DMS 273 treated with DMSO at 0.1 percent for 48 hours (cell line): ENCODE measurements around the gene CLMP.

Experiments
- DNase-seq: peaks from one replicate; lab custom pipeline; 2025; lab: John Stamatoyannopoulos, UW

CLMP gene, protein sequence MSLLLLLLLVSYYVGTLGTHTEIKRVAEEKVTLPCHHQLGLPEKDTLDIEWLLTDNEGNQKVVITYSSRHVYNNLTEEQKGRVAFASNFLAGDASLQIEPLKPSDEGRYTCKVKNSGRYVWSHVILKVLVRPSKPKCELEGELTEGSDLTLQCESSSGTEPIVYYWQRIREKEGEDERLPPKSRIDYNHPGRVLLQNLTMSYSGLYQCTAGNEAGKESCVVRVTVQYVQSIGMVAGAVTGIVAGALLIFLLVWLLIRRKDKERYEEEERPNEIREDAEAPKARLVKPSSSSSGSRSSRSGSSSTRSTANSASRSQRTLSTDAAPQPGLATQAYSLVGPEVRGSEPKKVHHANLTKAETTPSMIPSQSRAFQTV

DNA sequence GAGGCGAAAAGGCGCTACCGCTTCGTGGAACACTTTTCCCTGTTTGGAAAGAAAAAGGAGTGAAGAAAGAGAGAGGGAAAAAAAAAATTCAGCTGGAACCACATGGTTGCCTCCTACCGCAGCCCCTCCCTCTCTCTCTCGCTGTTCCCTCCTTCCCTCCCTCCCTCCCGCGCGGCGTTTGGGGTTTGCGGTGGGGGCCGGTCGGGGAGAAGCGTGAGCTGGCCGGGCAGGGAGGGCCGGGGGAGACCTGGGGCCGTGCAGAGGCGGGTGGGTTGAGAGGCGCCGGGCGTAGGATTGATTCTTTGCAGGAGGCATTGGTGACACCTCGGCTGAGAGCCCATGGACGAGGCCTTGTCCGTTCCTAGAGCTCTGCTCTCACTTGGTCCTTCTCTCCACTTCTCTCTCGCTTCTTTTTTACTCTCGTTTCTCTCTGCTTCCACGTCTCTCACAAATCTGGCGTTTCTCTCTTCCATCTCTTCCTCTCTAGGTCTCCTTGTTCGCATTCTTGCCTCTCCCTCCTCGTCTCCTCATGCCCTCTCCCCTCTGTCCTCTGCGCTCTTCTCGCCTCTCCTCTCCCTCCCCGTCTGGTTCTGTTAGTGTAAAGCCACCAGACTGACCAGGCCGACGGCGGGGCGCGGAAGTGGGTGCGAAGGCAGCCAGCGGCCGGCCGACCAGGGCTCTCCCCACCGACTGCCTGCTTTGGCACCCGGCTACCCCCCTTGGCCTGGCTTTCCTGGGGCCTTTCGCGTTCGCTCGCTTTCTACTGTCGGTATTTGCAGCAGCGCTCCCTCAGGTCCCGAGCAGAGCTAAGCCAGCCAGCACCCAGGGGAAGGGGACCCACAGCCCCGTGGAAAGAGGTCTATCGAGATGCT, at the start of gene CLMP:
Gene CLMP (minus strand): TSS at position 61 of the 872 bp plus-strand sequence. CDS start 308 bp downstream, outside the sequence.
- DNase-seq, result no peak

DNA sequence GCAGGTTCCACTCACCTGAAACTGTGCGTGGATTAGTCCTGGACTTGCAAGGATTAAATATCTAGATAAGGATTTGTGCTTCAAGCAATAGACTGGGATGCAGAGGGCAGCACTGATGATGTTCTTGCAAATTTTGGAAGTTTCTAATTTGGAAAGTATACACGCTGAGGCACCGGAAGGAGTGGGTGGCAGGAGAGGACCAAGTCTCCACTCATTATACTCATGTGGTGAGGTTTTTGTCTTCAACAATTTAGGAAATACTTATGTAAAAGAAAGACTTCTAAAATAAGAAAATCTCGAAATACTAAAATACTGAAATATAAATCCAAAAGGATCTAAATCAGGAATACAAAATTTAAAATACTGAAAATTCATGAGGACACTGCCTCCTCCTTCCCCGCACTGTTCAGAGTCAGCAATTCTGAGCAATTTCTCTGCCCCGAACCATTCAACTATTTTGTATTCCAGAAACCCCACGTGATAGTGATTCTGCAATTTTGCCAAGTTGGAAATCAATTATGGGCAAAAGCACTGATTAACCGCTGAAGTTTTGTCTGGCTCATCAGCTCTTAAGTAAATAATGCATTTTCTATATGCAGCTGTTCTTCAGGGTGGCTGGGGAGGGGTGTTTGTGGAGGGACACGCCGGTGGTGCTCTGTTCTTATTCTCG, 47.0 kb upstream of the CLMP start:
- DNase-seq, result no peak

DNA sequence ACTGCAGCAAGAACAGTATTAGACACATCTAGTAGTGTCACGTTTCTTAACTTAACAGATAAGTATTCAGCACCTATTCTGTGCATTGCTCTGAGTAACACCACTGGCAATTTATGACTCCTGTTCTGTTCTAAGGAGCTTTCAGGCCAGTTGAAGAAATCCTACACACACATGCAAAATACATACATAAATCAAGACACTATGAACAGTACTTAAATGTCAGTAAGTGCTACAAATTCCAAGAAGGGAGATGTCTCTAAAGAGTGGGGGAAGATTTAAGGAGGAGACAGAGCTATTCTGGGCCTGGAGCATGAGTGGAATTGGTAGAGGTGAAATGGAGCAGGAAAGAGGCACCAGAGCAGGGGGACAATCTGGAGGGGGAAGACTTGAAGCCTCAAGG, 46.2 kb upstream of the CLMP start:
- DNase-seq, result no peak

DNA sequence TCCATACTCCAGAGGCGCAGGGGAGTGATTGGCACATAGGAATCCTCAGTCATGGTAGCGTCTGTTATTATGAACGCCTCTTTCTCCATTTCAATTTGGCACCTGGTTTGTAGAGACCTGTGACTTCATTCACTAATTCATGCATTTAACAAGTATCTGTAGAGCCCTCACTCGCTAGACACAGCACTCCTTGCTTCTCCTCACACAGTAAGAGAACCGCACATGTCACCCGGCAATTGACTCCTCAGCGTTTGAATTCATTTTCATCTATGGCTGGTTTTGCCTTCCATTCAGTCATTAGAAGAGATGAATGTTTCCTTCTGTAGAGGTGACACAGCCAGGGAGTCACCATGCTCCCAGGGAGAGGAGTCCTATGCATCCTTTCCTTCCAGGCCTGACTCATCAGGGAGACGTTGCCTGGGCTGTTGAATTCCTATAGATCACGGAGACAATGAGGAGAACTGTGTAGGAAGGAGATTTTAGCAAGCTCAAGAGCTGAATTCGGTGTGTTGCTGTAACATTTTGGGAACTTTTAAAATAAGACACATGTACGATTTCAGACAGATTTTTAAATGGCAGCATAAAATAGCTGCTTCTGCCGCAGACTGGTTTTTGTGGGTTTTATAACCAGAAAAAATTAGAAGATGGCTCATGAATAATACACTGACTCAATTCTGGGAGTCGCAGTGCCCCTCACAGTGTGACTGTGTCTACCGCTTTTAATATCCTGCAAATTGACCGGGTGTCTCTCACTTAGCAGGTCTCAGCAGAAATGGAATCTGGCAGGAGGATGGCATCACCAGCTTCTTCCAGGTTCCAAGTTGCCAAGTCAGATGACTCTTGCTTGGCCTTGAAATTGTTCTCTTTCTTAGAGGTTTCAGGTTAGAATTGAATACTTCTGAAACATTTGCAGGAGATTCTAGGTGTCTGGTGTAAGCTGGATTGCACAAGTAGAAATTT, 44.4 kb upstream of the CLMP start:
- no peak for DNase-seq

DNA sequence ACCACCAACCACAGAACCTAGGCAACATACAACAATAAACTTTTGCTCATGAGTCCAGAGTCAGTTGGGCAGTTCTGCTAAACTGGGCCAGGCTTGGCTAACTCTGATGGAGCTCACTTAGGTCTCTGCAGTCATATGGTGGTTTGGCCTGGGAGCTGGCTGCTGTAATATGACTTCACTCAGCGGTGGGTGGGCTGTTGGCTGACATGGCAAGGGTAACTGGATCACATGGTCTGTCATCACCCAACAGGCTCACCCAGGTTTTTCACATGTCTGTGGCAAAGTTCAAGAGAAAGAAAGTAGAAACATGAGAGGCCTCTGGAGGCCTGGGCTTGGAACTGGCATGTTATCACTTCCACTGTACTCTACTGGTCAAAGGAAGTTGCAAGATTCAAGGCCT, 43.2 kb upstream of the CLMP start:
- no peak for DNase-seq

DNA sequence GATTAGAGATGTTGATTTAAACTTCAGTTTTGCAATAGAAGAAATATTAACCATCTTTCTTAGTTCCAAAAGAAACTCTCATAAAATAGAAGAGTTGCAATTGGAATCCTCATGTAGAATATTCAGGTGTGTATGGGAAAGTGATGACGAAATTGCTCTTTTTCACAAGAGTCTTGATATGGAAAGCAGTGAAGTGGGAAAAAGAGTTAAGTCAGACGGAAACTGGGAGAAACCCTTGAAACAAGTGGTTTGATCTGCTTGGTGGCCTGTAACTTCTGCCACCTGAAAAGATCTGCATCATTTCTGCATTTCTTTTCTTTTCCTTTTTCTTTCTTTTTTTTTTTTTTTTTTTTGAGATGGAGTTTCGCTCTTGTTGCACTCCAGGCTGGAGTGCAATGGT, 41.8 kb upstream of the CLMP start:
- DNase-seq, result no peak

DNA sequence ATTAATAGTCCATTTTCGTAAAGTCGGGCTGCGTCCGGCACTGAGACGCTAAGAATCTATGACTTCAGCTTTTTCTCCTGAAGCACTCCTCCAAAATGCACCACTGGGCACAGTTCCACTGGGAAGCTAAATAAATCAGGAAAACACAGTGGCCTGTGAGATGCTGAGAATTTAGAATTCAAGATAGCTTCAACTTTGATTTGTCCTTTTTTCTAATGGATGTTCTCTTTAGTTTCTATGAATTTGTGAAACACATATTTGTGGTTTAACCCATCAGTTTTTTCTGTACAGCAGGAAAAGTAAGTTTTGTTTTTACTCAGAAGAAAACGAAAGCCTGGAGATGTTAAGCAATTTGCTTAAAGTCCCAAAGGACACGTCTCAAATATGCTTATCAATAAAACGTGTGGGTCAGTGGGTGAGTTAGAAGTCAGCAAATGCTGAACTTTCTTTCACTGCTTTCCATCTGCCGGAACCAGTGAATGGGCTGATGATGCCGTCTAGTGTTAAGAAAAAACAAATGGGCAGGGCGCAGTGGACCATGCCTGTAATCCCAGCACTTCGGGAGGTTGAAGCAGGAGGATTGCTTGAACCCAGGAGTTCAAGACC, 40.7 kb upstream of the CLMP start:
- DNase-seq, result no peak

DNA sequence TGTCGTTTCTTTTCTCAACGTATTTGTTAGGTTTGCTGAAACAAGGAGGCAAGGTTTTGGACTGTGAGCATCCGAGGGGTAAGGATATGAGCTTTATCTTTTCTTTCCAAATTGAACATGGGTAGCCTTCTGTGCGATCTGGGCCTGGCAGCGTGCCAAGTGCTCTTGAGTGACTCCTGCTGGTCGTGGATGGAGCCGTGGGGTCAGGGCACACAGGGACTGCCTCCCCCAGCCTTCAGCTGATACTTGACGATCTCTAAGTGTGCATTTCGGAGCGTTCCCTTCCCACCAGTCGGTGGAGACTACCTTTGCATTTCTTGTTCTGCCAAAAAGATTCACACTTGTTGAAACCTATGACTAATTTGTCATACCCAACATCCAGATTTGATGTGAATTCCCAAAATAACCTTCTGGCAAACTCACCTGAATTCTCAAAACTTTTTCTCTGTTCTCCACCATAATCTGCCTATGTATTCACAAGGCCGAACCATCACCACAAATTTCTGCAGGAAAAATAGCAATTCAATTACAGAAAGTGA, 40.1 kb upstream of the CLMP start:
- DNase-seq, result no peak

DNA sequence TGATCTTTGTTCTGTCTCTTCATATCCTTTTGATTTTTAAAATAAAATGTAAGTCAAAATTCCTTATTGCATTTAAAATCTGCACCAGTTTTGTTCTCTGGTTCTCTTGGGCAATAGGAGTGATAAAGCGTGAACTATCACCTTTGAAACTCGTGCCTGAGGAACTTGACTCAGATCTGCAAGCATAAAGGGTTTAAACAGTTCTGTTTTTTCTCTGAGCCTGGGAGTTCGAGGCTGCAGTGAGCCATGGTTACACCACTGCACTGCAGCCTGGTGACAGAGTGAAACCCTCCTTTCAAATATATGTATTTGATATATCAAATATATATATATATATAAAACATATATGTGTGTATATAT, 38.9 kb upstream of the CLMP start:
- no peak for DNase-seq

DNA sequence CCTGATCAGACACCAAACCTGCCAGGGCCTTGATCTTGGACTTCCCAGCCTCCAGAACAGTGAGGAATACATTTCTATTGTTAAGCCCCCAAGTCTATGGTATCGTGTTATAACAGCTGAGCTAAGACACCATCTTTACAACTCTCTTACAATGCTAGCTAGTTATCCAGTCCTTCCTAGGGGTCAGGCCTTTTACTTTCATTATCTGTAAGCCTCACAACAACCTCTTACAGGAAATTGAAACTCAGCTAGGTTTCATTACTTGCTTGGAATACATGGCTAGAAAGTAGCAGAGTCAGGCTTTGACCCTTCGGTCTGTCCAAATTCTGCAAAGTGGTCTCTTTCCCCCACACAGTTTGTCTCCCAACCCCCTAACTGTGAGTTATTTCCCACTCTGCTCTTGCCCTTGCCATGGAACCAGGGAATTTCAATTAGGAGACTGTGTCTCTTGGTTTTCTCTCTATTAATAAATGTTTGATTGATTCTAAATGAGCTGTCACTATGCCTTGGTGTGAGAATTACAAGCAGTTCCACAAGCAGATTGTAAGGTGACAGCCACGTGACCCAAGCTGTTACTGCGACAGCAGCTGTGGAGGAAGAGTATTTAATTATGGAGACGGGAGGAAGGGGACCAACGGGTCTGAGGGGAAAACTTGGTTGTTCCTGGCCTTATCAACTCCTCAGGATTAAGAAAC, 38.4 kb upstream of the CLMP start:
- DNase-seq, result no peak

DNA sequence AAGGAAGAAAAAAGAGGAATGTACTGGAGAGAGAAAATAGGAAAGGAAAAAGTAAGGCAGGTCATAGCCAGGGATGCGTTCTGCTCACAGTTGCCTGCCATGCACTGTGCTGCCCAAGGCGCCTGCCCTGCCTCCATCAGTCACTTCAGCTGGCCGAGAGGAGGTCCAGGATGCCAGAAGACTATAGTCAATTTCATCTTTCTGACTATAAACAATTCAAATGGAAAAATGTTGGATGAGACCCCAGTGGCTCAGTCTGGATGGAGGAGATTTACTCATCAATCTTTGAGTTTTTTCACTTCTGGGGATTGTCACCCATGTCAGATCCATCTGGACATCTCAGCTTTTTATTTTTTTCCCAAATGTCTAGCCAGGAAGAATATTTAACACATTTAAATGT, 36.7 kb upstream of the CLMP start:
- no peak for DNase-seq

DNA sequence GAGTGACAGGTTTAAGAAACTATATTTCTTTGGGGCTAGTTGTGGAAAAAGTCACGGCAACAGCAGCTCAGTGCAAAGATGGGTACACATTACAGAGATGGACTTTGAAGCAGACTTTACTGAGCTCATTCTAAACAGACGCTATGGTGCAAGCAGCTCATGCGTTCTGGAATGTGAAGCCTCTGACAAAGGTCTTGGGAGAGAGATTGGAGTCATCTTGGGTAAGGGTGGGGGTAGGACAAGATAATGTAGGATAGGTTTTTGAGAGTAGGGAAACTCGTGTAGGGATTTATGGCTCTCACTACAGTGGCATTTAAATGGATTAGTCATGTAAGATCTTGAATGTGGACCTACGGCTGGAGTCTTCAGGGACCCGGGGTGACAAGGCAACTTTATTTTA, 36.2 kb upstream of the CLMP start:
- DNase-seq, result no peak

DNA sequence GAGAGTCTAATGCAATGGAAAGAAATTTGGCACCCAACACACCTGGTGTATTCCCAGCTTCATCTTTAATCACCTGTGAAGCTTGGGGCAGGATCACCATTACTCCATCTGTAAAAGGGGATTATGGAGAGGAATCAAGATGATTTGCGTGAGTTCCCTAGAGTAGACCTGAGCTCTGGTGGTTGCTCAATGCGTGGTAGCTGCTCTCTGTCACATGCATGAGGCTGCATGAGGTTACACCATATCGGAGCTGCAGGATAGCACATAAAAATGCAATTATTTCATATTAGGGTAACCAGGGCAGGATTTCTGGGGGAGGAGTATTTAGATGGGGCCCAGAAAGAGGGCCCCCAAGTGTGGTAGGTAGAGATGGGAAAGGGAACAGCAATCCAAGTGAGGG, 35.3 kb upstream of the CLMP start:
- no peak for DNase-seq

DNA sequence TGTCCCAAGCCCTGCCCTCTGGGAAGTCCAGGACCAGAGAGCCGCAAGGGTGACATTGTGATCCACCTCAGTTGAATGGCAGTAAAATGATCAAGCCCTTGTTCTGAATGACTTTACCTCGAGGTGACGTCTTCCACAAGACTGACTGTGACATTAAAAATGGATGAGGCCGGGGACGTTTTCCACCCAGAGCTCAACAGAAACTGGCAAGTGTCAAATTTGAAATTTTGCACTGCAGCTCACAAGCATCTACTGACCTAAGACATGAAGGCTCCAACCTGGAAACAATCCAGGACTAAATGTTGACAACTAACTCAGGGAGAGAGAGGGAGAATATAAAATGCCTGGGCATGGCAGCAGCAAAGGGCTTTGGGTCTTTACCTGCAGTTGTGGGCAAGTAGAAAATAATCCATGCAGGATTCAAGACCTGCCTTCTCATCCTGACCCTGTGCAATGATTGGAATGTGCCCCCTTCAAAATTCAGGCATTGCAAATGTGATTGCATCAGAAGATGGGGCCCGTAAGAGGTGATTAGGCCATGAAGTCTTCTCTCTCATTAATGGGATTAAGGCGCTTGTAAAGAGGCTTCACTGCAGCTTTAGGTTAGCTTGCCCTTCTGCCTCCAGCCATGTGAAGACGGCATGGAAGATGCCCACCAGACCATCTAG, 33.6 kb upstream of the CLMP start:
- no peak for DNase-seq

DNA sequence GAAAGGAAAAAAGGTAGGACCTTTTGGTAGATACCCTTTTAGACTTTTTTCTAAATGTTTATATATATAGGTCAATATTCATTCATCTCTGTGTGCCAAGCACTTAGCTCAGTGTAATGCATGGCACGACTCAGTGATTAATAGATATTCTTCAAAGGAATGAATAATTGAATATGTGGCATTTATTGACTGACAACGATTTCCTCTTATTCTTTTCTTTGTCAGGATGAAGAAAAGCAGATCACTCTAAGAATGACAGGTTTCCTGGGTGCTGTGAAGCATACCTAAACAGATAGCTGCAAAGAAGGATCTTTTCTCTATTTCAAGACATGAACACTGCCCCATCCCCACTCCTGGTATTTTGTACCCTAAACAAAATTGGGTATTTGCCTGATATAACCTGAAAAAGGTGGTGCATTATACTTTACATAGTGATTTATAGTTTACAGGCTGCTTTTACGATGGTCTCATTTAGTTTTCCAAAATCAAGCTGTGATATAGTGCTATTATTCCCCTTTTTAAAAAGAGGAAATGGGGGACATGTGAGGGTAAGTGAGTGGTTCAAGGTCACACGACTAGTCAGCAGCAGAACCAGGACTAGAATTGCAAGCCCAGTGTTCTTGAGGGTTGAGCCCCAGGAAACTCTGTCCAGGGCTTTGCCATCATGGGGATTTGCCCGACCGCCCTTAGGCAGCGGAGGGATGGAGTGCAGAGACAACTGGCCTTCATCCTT, 32.9 kb upstream of the CLMP start:
- no peak for DNase-seq

DNA sequence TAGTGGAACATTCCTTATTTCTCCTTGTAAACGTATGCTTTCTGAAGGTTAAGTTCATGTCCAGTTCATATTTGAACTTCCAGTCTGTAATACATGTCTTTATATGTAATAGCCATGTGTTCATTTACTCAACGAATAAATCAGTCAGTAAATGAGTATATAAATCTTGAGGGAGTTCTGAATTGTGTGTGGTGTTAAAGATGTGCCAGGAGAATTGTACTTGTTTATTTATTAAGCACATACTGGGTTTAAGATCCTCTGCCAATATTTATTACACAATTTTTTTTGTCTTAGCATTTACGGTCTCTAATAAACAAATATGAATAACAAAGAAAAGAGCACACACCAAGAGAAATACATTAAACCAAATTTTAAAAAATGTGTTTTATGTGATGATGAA, 26.5 kb upstream of the CLMP start:
- DNase-seq, result no peak

DNA sequence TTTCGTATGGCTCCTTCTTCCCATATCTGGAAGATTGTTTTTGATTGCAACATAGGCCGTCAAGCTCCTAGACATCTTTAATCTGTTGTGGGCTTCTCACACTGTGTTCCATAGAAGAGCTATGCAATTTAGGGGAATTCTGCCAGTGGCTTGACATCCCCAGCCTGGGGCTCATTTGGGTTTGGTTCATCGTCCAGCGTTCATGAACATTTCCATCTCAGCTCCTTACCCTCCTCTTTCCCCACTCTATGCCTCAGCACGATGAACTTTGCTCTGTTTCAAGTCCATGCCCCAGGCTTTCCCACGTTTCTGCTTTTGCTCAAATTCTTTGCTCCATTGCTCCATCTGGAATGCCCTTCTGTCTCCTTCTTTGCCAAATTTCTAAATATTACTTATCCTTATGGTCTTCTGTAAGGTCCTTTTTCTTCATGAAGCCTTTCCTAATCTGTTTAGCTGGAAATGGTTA, 26.1 kb upstream of the CLMP start:
- no peak for DNase-seq

DNA sequence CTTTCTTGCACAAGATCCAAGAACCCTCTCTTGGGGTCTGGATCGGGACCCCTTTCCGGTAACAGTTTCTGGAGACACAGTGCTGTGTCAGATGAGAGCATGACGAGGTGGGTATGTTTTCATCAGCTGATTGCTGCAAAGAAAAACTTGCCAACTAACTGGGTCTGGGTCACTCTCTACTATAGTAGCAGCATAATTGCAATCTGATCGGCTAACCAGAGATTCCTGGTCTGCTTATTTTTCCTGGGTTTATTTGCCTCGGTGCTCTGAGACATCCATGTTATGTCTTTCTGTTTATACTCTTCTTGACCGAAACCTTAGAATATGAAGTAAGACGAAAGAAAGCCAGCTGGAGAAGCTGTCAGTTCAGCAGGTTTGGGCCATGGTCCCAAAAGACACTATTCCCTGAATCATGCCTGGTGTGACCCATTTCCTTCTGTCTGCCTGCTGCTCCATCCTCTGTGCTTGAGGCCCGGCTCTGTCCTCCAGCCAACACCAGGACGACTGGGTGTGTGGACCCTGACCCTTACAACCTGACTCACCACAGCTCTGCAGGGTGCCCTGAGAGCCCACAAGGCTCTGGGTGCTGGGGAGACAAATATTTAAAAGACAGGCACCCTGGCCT, 24.1 kb upstream of the CLMP start:
- DNase-seq, result no peak

DNA sequence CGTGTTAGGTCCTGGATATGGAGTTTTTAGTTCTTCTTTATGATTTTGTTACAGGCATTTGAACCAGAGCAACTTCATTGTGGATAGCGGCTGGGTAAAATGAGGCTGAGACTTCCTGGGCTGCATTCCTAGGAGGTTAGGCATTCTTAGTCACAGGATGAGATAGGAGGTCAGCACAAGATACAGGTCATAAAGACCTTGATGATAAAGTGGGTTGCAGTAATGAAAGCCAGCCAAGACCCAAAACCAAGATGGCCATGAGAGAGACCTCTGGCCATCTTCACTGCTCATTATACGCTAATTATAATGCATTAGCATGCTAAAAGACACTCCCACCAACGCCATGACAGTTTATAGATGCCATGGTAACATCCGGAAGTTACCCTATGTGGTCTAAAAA, 23.4 kb upstream of the CLMP start:
- DNase-seq, result no peak
